HG02885 (cell line): ENCODE results near the gene LPP.
"Not testable (repeated sequence)": the region's sequence is repeated elsewhere in the genome, so short reads cannot be mapped to it uniquely, and the experiment has no call there.

Experiments used
- ATAC-seq: cut with Tn5 transposase; IDR thresholded peaks from one replicate; pipeline ENCODE4 v1.9.1; 2021; ENCODE audit warnings: mild to moderate bottlenecking; ENCODE audit not compliant: unreplicated experiment, poor library complexity

The LPP gene

DNA sequence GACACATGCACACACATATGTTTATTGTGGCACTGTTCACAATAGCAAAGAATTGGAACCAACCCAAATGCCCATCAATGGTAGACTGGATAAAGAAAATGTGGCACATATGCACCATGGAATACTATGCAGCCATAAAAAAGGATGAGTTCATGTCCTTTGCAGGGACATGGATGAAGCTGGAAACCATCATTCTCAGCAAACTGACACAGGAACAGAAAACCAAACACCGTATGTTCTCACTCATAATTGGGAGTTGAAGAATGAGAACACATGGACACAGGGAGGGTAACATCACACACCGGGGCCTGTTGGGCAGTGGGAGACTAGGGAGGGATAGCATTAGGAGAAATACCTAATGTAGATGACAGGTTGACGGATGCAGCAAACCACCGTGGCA, 291.2 kb downstream of the LPP start:
- not testable (repeated sequence) for ATAC-seq

- peak; percentile 78 for ATAC-seq
These were observed 292.1 kb downstream of the LPP start for GRCh38 chr3:188446014-188446413.

DNA sequence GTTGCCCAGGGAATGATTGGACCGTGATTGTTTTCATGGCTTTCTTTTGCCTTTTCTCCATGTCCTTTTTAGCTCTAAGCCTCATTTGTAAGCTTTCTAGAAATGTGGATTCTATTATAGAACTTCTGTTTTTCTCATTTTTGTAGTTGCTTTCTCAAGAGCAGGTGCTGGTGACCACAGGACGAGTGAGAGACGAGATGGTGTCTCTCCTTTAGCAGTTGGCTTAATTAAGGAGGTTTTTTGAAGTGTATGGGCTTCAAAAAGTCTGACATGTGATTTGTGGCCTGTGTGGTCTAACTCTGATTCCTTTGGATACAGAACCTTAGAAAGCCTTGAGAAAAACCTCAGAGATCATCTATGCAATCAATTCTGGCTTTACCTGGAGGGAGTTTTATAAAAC, 292.8 kb downstream of the LPP start:
- peak; percentile 70 for ATAC-seq

- no peak for ATAC-seq
These were observed 294.9 kb downstream of the LPP start for GRCh38 chr3:188448813-188449212.

DNA sequence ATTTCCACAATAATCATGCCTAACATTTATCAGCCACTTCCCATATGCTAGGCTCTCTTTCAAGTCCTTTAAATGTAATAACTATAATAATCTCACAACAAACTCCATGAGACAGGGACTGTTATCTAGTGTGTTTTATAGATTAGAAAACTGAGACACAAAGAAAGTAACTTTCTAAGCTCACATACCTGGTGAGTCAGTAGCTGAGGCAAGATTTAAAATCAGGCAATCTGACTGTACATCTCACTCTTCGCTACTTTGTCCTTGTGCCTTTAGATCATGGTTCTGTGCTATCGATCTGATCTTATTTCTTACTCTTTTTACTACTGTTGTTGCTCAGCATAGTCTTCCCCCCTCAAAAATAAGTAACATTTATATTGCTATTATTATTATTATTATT, 295.5 kb downstream of the LPP start:
- ATAC-seq = no peak

GRCh38 chr3:188452158-188452772, 298.3 kb downstream of the LPP start:
- ATAC-seq = no peak

DNA sequence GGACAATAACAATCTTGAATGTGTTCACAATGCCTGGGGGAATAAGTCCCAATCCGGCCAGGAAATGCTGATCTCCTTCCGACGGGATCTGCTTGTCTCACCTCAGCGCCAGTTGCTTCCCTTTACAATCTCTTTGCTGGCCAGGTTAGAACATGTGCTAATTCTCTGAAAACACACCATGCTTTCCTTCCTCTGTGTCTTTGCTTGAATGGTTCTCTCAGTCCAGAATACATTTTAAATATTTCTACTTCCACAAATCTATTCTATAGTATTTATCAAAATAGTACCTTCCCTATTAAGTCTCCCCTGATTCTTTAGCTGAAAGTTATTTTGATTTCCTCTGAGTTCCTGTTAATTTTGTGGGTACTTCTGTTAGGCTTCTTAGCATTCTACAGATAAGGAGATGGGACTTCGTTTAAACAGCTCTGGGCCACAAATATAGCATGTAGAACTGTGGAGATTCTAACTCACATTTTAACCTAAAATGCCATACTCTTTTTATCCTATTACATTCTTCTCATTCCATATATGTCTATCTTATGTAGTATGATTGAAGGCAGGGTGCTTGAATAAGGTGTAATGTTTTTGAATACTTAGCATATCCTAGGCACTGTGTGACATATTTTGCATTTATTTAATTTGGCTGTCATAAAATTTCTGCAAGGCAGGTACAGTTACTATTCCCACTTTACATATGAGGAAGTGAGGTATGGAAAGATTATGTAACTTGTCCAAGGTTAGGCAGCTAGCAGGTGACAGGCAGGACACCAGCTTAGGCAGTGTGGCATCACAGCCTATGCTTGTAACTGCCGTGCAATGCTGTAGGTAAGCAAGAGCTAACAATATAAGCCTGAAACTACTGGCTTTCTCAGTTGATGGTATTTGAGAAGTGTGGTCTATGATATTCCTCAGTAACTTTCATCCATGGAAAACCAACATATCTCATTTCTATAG, 299.8 kb downstream of the LPP start:
- ATAC-seq = no peak

DNA sequence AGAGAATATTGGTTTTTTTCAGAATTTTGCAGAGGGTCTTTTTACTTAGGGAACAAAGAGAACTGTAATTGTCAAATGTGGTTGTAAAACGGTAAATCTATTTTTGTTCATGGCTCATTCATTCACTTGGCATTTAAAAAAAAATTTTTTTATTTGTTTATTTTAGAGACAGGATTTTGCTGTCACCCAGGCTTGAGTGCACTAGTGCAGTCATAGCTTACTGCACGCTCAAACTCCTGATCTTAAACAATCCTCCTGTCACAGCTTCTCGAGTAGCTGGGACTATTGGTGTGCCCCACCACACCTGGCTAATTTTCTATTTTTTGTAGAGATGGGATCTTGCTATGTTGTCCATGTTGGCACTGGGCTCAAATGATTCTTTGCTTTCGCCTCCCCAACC, 301.8 kb downstream of the LPP start:
- no peak for ATAC-seq

DNA sequence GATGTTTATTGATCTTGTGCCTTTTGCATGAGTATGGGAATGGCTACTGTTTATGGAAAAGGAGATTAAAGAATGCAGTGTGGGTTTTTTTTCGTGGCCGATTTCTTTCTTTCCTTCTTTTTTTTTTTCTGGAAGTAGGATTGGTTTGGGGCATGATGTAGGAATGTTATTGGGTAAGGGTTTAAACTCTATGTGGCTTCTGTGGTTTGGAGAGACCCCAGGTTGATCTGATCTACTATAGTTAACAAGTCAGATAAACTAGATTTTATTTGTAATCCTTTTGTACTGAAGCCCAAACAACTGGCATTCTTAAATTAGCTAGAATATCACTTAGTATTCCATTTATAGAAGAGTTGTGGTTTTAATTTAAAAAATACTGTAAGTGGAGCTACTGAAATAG, 304.8 kb downstream of the LPP start:
- no peak for ATAC-seq

DNA sequence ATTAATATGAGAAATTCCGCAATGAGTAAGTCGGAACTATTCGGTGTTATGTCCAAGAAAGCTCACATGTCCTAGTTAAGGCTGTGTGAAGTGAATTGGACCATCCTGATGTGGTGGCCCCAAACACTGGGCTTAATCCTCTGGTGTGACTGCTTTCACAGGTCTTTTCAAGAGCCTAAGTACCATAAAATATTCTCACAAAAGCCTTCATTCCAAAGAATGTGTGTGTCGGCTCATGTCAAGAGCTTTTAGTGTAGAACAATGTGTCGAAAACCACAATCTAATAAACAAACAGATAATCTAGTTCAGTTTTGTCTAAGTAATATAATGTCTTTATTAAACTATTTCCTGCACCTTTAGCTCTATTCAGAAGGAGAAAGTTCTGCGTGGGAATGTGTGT, 311.4 kb downstream of the LPP start:
- no peak for ATAC-seq

DNA sequence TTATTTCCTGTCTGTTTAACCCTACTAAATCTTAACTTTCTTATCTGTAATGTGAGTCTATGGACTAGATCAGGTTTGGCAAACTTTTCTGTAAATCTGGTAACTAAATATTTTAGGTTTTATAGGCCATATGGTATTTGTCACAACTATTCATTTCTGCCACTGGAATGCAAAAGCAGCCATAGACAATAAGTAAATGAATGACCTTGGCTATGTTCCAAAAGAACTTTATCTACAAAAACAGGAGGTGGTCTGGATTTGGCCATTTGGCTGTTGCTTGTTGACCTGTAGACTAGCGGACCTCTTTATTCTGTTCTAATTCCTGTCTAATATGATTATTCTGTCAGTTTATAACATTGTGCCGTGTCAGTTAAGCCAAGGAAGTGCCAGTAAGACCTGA, 314.2 kb downstream of the LPP start:
- ATAC-seq = no peak

DNA sequence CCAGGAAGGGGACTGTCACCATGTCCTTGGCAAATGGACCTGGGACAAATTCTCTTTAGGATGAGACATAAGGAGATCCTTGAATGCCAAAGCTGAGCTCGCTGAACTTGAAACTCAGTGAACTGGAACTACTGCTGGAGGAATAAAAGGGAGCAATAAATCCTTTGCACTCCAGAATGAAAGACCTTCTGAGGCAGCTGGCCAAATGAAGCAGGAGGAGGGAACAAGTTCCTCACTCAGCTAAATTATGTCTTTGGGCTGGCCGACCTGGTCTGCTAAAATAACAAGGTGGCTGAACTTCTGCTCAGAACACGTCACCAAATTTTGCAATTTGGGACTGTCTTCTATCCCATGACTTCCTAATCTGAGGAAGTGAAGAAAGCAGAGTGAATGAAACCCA, 314.7 kb downstream of the LPP start:
- no peak for ATAC-seq

DNA sequence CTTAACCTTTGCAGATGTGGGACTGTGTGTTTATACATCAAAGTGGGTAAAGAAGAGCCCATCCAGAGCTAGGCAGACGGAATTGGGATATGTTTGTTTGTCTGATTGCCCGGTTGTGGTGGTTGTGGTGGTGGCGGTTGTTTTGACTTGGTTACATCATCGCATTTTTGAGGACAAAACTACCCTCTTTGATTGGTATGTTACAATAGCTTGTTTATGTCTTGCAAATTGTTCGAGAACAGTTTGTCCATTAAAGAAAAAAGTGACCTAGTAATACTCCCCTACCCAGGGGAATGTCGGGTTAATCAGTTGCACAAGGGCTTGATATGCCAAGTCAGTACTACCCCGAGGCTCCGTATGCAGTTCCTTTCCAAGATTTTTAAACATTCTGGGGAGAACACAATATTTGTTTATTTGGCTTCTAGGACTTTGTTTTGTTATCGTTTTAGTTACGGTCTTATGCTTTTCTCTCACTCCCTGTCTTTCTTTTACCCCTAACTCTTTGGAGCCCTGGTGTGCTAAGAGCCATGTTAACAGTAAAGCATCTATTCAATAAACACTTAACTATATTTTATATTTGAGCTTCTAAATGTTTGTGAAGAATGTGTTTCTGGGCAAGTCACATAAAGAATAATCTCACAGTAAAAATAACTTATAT, 315.4 kb downstream of the LPP start:
- no peak for ATAC-seq

GRCh38 chr3:188470508-188471130, 316.7 kb downstream of the LPP start:
- no peak for ATAC-seq

DNA sequence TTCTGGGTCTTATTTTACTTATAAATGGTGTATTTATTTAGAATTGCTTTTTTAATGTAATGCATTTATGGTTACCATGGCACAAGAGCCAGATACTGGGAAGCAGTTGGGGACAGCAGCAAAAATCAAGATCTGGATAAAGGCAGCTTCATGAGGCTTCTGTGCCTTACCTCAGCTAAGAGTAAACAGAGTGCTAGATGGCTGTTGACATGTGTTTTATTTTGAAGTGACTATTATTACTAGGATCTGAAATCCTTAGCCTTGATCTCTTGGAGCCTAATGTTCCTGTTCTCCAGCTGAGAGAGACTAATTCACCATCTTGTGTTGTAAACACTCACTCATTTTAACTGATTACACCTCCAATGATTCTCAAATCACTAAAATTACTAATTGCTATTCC, 317.8 kb downstream of the LPP start:
- no peak for ATAC-seq

DNA sequence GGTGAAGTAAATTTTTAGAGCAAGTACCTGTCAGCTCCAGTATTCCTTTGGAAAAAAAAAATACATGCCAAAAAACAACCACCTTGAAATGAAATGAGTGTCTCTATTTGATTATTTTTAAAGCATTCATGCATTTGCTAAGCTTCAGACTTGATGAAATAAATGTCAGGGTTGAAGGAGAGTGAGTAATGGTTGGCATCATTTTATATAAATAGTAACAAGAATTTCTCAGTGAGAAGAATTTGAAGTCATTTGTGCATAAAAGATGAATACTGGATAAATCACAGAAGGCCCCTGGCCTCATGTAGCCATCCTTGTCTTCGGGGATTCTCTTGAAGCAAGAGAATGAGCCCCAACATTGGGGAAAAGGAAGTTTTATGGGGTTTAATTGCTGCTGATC, 318.4 kb downstream of the LPP start:
- ATAC-seq = no peak

GRCh38 chr3:188473045-188473444, 319.1 kb downstream of the LPP start:
- ATAC-seq = no peak

DNA sequence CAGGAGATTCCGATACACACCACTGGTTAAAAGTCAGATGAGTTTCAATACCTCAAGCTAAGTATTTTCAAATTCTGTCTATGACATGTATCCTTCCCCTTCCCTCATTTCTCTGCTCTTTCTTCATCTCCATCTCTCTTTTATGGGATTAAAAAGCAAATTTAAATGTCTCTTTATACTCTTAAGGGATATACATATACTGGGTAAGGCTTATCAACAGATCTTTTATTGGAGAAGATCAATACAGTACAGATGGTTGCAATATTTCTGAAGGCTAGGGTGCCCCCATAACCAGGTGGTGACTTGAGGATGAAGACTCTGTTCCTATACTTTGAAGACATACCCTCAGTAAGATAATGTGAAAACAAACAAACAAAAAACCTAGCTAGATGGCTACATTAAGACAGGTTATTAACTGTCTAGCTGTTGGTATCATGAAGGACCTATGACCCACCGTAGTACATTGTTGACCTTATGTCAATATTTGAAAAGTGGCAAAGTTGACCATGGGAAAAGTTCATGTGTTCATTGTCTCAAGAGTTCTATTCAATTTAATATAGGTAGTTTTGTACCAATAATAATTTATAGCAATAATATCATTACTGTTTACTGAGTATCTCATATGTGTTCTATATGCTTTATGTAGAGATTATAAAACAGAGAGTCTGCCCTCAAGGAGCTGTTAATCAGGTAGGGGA, 319.8 kb downstream of the LPP start:
- ATAC-seq = no peak

GRCh38 chr3:188476935-188477334, 323.0 kb downstream of the LPP start:
- no peak for ATAC-seq

GRCh38 chr3:188480011-188480410, 326.1 kb downstream of the LPP start:
- no peak for ATAC-seq
